WTC11 (cell line): Measurements from ENCODE around the gene STXBP1. TPM values are rescaled to one million over a fixed set of nuclear protein-coding genes. Genes with fewer than 3 reads are reported as not detected.
A peak's percentile ranks its signal among the peaks of the same experiment; 100 is the strongest.

Experiments
- ELF4 ChIP-seq: sonication (generic); formaldehyde crosslinking; IDR thresholded peaks from 2 replicates; pipeline ENCODE4 v1.8.1; 2022; ENCODE audit warnings: low read depth, mild to moderate bottlenecking, moderate library complexity, missing genetic modification reagents
- EMX1 ChIP-seq: fragments of 250-450 bp; sonication (Bioruptor Pico); IDR thresholded peaks from 2 replicates; pipeline ENCODE4 v1.8.0; 2021; ENCODE audit warnings: mild to moderate bottlenecking
- ESRRA ChIP-seq: sonication (generic); formaldehyde crosslinking; IDR thresholded peaks from 2 replicates; pipeline ENCODE4 v1.8.1; 2022; ENCODE audit warnings: mild to moderate bottlenecking, missing genetic modification reagents, borderline replicate concordance
- FOXK1 ChIP-seq: sonication (generic); formaldehyde crosslinking; IDR thresholded peaks from 2 replicates; pipeline ENCODE4 v1.8.0; 2022; ENCODE audit warnings: mild to moderate bottlenecking, moderate library complexity, missing genetic modification reagents
- GABPB1 ChIP-seq: sonication (generic); formaldehyde crosslinking; IDR thresholded peaks from 2 replicates; pipeline ENCODE4 v1.8.1; 2023; ENCODE audit warnings: mild to moderate bottlenecking, missing genetic modification reagents
- MXD4 ChIP-seq: fragments of 250-450 bp; sonication (Bioruptor Pico); IDR thresholded peaks from 2 replicates; pipeline ENCODE4 v1.8.0; 2021; ENCODE audit warnings: mild to moderate bottlenecking, moderate library complexity, borderline replicate concordance
- NFATC4 ChIP-seq: fragments of 250-450 bp; sonication (Bioruptor Pico); IDR thresholded peaks from 2 replicates; pipeline ENCODE4 v1.9.0; 2021; ENCODE audit warnings: mild to moderate bottlenecking
- NFE2L1 ChIP-seq: sonication (generic); formaldehyde crosslinking; IDR thresholded peaks from 2 replicates; pipeline ENCODE4 v1.8.1; 2023; ENCODE audit warnings: missing genetic modification reagents
- PRRX2 ChIP-seq: fragments of 250-450 bp; sonication (Bioruptor Pico); IDR thresholded peaks from 2 replicates; pipeline ENCODE4 v1.8.0; 2021; ENCODE audit warnings: mild to moderate bottlenecking
- SP1 ChIP-seq: sonication (generic); formaldehyde crosslinking; conservative IDR thresholded peaks from 2 replicates; pipeline ENCODE4 v1.8.1; 2022; ENCODE audit warnings: missing genetic modification reagents
- TEAD4 ChIP-seq: sonication (generic); formaldehyde crosslinking; IDR thresholded peaks from 2 replicates; pipeline ENCODE4 v1.8.0; 2022; ENCODE audit warnings: mild to moderate bottlenecking, missing genetic modification reagents
- TP53 ChIP-seq: sonication (generic); formaldehyde crosslinking; IDR thresholded peaks from 2 replicates; pipeline ENCODE4 v1.8.1; 2023; ENCODE audit warnings: mild to moderate bottlenecking, missing genetic modification reagents
- ZNF219 ChIP-seq: sonication (generic); formaldehyde crosslinking; IDR thresholded peaks from 2 replicates; pipeline ENCODE4 v1.8.0; 2023; ENCODE audit warnings: missing genetic modification reagents, mild to moderate bottlenecking, borderline replicate concordance
- ZNF232 ChIP-seq: sonication (generic); formaldehyde crosslinking; IDR thresholded peaks from 2 replicates; pipeline ENCODE4 v1.8.0; 2022; ENCODE audit warnings: mild to moderate bottlenecking, missing genetic modification reagents
- ZNF317 ChIP-seq: sonication (generic); formaldehyde crosslinking; IDR thresholded peaks from 2 replicates; pipeline ENCODE4 v1.8.1; 2023; ENCODE audit warnings: low read depth, mild to moderate bottlenecking, moderate library complexity, missing genetic modification reagents, borderline replicate concordance
- total RNA-seq: library from RNA; stranded (reverse); gene quantifications from 3 replicates; pipeline ENCODE4 v1.2.3, GENCODE V29; 2021
- TF ChIP-seq, protein P1 (sequence below): sonication (generic); formaldehyde crosslinking; conservative IDR thresholded peaks from 2 replicates; pipeline ENCODE4 v1.8.1; 2023; ENCODE audit warnings: mild to moderate bottlenecking, low read depth, missing genetic modification reagents, moderate library complexity
- TF ChIP-seq, protein P2 (sequence below): sonication (generic); formaldehyde crosslinking; IDR thresholded peaks from 2 replicates; pipeline ENCODE4 v1.8.0; 2022; ENCODE audit warnings: missing genetic modification reagents
- TF ChIP-seq, protein P3 (sequence below): sonication (generic); formaldehyde crosslinking; IDR thresholded peaks from 2 replicates; pipeline ENCODE4 v1.8.1; 2022; ENCODE audit warnings: missing genetic modification reagents, borderline replicate concordance
- TF ChIP-seq, protein P4 (sequence below): fragments of 250-450 bp; sonication (Bioruptor Pico); IDR thresholded peaks from 2 replicates; pipeline ENCODE4 v1.9.0; 2021; ENCODE audit warnings: mild to moderate bottlenecking
- TF ChIP-seq, protein P5 (sequence below): fragments of 250-450 bp; sonication (Bioruptor Pico); IDR thresholded peaks from 2 replicates; pipeline ENCODE4 v1.9.0; 2021; ENCODE audit warnings: mild to moderate bottlenecking
- TF ChIP-seq, protein P6 (sequence below): sonication (generic); formaldehyde crosslinking; IDR thresholded peaks from 2 replicates; pipeline ENCODE4 v1.8.1; 2022; ENCODE audit warnings: low read depth, missing genetic modification reagents, borderline replicate concordance
- TF ChIP-seq, protein P7 (sequence below): sonication (generic); formaldehyde crosslinking; conservative IDR thresholded peaks from 2 replicates; pipeline ENCODE4 v1.8.1; 2022; ENCODE audit warnings: mild to moderate bottlenecking, missing genetic modification reagents
- TF ChIP-seq, protein P8 (sequence below): sonication (generic); formaldehyde crosslinking; IDR thresholded peaks from 2 replicates; pipeline ENCODE4 v1.8.1; 2022; ENCODE audit warnings: mild to moderate bottlenecking, missing genetic modification reagents, moderate library complexity, borderline replicate concordance

Gene STXBP1
- total RNA-seq, 1 experiment from 2014 or later: 37.1 TPM

DNA sequence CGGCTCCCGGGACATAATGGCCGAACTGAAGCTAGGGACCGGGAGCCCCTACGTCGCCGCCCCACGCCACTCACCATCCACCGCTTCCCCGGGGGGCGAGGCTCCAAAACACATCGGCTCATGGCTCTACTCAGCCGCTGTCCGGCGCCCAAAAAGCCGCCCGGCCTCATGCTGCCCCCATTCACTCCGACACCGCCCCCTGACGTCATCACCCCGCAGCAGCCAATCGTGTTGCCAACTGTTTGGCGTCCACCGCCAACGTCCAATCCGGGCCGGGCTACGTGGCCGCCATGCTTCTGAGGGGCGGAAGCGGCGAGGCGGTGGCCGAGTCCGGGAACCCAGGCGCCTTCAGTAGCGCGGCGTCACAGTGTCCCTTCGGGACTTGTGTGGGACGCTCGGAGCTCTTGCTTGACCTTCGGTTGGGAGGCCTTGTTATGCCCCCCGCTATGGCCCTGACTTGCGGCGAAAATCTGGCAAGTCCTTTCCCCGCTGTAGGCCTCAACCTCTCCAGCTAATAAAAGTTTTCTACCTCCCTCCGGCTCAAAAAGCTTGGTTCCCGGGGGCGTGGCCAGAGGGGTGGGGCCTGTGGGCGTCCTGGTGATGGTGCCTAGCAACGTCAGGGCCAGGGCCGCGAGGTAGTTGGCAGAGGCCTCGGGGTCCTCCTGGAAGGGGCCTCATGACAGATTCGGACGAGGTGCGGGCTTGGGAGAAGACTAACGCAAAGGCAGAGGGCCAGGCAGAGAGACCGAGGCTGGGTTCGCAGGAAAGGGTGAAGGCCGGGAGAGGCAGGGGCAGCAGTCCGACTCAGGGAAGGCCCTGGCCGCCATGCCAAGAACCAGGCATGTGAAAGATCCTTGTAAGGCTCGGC, 103.6 kb downstream of the STXBP1 start, which contains the start of the genes PTRH1 and TTC16 (continued):
- TF ChIP-seq, protein P1, sequence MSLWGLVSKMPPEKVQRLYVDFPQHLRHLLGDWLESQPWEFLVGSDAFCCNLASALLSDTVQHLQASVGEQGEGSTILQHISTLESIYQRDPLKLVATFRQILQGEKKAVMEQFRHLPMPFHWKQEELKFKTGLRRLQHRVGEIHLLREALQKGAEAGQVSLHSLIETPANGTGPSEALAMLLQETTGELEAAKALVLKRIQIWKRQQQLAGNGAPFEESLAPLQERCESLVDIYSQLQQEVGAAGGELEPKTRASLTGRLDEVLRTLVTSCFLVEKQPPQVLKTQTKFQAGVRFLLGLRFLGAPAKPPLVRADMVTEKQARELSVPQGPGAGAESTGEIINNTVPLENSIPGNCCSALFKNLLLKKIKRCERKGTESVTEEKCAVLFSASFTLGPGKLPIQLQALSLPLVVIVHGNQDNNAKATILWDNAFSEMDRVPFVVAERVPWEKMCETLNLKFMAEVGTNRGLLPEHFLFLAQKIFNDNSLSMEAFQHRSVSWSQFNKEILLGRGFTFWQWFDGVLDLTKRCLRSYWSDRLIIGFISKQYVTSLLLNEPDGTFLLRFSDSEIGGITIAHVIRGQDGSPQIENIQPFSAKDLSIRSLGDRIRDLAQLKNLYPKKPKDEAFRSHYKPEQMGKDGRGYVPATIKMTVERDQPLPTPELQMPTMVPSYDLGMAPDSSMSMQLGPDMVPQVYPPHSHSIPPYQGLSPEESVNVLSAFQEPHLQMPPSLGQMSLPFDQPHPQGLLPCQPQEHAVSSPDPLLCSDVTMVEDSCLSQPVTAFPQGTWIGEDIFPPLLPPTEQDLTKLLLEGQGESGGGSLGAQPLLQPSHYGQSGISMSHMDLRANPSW (CRISPR knock-in tag): no peak
- TF ChIP-seq GABPB1 (no peak), FOXK1 (CRISPR knock-in tag) (peak; percentile 83), MXD4 (CRISPR knock-in tag) (no peak), ESRRA (no peak; the same call in 1 of the 2 replicates), PRRX2 (CRISPR knock-in tag) (no peak), ZNF219 (CRISPR knock-in tag) (no peak), ZNF232 (CRISPR knock-in tag) (0 out of 2 replicates have a peak, but pooled peaks have one; percentile 20), NFE2L1 (no peak), ZNF317 (CRISPR knock-in tag) (no peak), NFATC4 (CRISPR knock-in tag) (no peak), TP53 (CRISPR knock-in tag) (no peak), ELF4 (CRISPR knock-in tag) (no peak), SP1 (peak; percentile 100), TEAD4 (CRISPR knock-in tag) (no peak), EMX1 (no peak)
- TF ChIP-seq, protein P2, sequence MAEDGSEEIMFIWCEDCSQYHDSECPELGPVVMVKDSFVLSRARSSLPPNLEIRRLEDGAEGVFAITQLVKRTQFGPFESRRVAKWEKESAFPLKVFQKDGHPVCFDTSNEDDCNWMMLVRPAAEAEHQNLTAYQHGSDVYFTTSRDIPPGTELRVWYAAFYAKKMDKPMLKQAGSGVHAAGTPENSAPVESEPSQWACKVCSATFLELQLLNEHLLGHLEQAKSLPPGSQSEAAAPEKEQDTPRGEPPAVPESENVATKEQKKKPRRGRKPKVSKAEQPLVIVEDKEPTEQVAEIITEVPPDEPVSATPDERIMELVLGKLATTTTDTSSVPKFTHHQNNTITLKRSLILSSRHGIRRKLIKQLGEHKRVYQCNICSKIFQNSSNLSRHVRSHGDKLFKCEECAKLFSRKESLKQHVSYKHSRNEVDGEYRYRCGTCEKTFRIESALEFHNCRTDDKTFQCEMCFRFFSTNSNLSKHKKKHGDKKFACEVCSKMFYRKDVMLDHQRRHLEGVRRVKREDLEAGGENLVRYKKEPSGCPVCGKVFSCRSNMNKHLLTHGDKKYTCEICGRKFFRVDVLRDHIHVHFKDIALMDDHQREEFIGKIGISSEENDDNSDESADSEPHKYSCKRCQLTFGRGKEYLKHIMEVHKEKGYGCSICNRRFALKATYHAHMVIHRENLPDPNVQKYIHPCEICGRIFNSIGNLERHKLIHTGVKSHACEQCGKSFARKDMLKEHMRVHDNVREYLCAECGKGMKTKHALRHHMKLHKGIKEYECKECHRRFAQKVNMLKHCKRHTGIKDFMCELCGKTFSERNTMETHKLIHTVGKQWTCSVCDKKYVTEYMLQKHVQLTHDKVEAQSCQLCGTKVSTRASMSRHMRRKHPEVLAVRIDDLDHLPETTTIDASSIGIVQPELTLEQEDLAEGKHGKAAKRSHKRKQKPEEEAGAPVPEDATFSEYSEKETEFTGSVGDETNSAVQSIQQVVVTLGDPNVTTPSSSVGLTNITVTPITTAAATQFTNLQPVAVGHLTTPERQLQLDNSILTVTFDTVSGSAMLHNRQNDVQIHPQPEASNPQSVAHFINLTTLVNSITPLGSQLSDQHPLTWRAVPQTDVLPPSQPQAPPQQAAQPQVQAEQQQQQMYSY (CRISPR knock-in tag): no peak
- TF ChIP-seq, protein P3, sequence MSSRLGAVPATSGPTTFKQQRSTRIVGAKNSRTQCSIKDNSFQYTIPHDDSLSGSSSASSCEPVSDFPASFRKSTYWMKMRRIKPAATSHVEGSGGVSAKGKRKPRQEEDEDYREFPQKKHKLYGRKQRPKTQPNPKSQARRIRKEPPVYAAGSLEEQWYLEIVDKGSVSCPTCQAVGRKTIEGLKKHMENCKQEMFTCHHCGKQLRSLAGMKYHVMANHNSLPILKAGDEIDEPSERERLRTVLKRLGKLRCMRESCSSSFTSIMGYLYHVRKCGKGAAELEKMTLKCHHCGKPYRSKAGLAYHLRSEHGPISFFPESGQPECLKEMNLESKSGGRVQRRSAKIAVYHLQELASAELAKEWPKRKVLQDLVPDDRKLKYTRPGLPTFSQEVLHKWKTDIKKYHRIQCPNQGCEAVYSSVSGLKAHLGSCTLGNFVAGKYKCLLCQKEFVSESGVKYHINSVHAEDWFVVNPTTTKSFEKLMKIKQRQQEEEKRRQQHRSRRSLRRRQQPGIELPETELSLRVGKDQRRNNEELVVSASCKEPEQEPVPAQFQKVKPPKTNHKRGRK (CRISPR knock-in tag): no peak
- TF ChIP-seq, protein P4, sequence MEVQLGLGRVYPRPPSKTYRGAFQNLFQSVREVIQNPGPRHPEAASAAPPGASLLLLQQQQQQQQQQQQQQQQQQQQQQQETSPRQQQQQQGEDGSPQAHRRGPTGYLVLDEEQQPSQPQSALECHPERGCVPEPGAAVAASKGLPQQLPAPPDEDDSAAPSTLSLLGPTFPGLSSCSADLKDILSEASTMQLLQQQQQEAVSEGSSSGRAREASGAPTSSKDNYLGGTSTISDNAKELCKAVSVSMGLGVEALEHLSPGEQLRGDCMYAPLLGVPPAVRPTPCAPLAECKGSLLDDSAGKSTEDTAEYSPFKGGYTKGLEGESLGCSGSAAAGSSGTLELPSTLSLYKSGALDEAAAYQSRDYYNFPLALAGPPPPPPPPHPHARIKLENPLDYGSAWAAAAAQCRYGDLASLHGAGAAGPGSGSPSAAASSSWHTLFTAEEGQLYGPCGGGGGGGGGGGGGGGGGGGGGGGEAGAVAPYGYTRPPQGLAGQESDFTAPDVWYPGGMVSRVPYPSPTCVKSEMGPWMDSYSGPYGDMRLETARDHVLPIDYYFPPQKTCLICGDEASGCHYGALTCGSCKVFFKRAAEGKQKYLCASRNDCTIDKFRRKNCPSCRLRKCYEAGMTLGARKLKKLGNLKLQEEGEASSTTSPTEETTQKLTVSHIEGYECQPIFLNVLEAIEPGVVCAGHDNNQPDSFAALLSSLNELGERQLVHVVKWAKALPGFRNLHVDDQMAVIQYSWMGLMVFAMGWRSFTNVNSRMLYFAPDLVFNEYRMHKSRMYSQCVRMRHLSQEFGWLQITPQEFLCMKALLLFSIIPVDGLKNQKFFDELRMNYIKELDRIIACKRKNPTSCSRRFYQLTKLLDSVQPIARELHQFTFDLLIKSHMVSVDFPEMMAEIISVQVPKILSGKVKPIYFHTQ (CRISPR knock-in tag): no peak
- TF ChIP-seq, protein P5, sequence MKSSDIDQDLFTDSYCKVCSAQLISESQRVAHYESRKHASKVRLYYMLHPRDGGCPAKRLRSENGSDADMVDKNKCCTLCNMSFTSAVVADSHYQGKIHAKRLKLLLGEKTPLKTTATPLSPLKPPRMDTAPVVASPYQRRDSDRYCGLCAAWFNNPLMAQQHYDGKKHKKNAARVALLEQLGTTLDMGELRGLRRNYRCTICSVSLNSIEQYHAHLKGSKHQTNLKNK (CRISPR knock-in tag): no peak
- TF ChIP-seq, protein P6, sequence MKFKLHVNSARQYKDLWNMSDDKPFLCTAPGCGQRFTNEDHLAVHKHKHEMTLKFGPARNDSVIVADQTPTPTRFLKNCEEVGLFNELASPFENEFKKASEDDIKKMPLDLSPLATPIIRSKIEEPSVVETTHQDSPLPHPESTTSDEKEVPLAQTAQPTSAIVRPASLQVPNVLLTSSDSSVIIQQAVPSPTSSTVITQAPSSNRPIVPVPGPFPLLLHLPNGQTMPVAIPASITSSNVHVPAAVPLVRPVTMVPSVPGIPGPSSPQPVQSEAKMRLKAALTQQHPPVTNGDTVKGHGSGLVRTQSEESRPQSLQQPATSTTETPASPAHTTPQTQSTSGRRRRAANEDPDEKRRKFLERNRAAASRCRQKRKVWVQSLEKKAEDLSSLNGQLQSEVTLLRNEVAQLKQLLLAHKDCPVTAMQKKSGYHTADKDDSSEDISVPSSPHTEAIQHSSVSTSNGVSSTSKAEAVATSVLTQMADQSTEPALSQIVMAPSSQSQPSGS: no peak
- TF ChIP-seq, protein P7, sequence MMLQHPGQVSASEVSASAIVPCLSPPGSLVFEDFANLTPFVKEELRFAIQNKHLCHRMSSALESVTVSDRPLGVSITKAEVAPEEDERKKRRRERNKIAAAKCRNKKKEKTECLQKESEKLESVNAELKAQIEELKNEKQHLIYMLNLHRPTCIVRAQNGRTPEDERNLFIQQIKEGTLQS (CRISPR knock-in tag): no peak
- TF ChIP-seq, protein P8, sequence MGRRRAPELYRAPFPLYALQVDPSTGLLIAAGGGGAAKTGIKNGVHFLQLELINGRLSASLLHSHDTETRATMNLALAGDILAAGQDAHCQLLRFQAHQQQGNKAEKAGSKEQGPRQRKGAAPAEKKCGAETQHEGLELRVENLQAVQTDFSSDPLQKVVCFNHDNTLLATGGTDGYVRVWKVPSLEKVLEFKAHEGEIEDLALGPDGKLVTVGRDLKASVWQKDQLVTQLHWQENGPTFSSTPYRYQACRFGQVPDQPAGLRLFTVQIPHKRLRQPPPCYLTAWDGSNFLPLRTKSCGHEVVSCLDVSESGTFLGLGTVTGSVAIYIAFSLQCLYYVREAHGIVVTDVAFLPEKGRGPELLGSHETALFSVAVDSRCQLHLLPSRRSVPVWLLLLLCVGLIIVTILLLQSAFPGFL (CRISPR knock-in tag): no peak
